ENCODE data around the gene RNF180.

The RNF180 gene, protein sequence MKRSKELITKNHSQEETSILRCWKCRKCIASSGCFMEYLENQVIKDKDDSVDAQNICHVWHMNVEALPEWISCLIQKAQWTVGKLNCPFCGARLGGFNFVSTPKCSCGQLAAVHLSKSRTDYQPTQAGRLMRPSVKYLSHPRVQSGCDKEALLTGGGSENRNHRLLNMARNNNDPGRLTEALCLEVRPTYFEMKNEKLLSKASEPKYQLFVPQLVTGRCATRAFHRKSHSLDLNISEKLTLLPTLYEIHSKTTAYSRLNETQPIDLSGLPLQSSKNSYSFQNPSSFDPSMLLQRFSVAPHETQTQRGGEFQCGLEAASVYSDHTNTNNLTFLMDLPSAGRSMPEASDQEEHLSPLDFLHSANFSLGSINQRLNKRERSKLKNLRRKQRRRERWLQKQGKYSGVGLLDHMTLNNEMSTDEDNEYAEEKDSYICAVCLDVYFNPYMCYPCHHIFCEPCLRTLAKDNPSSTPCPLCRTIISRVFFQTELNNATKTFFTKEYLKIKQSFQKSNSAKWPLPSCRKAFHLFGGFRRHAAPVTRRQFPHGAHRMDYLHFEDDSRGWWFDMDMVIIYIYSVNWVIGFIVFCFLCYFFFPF

DNA sequence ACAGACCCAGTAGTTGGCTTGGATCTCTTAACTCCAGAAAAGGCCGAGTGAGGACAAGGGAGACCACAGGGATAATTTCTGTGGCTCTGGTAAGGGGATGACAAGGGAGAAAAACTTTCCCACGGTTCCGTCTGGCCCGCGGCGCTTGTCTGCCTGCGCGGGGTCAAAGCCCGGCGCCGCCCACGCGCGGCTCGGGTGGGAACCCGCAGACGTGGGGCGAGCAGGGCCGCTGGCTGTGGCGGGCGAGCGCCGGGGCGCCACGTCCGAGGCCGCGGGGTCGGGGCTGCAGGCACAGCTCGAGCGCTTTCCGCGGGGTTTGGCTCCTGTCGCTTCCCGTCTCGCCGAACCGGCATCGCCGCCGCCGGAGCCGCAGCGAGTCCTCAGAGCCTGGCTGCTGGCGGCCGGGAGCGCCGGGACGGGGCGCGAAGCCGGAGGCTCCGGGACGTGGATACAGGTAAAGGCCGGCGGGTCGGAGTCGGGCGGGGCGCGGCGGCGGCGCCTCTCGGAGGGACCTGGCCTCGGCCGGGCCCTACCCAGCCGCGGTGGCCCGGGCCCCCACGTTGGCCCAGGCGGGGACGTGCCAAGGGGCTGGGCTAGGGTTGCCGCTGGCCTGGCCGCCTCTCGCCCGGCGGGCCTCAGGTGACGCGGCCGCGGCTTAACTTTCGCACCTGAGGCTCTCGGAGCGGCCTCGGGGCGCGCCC lies at the start of gene RNF180:
Gene RNF180, plus strand, starts transcription at position 344 of the 701 bp plus-strand sequence. CDS start 34,965 bp downstream, outside the sequence.
- DNase-seq (ENCODE audit: low read depth), result no peak

- no peak for DNase-seq (ENCODE audit: low read depth)
These were observed 40.1 kb upstream of the RNF180 start for GRCh38 chr5:64125521-64125920.

DNA sequence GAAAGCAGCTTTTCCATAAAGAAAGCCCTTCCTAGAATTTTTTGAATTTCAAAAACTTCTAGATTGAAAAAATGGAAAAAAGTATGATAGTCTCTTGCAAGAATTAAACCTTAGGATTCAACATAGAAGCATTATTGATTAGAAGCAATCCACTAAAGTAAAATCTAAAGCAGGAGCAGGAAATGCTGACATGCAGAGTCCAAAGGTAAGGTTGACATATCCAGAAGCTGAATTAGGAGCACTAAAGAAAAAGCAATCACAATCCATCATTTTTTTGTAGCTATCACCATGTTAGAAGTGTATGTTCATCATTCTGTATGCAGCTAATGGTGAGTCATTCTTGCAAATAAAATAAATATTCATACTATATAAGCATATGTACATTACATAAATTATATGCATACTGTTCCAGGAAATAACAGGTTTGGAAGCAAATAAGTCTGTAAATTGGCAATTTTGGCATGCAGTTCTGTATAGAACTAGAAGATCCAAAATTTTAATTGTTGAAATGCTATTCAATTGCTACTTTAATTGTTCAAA lies 39.4 kb upstream of the RNF180 start:
- DNase-seq (ENCODE audit: low read depth), result no peak

DNA sequence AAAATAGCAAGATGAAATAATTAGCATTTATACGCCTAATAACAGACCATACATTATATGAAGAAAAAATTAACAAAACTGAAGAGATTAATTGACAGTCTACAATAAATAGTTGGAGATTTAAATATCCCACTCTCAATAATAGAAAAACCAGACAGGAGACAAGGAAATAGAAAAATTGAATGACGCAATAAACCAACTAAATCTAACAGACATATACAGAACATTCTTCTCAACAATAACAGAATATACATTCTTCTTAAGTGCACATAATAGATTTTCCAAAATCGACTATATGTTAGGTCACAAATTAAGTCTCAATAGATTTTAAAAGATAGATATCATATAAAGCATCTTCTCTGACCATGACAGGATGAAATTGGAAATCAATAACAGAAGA lies 25.6 kb upstream of the RNF180 start:
- no peak for DNase-seq (ENCODE audit: low read depth)

DNA sequence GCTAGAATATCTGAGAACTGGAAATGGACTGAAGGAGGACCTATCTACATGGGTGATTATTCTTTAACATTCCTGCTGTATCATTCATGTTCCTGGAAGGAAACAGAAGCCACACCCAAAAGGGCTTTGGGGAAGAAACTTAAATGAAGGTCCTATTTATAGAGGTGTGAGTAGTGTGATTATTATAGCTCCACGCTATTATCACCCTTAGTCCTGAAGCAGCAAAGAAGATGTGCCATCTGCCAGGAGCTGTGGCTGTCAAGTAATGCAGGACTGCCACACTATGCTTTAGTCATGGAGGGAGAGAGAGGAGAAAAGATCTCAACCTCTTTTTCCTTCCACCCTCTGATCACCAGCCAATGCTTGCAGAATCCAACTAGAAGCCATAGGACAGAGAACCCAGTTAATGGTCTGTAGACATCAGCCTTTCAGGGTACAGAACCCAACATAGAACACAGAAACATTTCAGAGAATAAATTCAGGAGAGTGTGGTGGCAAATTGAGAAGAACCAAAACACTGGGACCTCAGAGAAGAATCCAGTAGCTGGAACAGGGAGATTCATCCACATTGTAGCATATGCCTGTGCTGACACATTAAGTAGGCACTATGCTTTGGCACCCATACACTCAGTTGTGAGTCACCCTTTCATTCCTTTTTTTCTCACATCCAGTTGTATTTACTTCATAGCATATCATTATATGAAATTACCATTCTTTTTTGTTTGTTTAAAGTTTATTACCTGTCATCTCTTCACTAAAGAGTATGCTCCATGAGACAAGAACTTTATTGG lies 21.0 kb upstream of the RNF180 start:
- DNase-seq (ENCODE audit: low read depth), result no peak

DNA sequence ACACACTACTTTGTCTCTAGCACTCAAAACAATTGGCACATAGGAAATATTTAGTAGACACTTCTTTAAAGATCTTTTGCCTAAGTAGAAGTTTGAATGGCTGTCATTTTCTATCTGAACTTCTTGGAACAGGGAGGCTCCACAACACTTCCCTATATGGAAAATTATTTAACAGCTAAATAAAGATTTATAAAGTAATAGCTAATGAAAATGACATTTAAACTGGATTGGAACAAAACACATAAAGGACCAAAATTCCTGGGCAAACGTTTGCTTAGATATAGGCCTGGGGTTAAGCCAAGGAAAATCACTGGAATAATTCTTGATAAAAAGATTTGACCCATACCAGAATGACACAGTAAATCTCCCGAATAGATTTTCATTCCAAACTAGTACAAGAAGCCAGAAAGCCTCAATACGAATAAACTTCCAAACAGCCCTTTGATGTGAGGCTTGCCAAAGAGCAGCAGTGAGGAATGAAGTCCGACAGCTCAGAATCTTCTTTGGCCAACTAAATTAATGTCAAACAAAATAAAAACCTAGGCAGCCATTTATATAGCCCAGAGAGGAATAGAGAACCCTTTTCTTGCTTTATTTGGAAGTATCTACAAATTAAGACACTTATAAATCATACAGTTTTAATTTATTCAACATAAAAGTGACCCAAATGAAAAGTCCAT lies 20.3 kb upstream of the RNF180 start:
- DNase-seq (ENCODE audit: low read depth), result no peak

- no peak for DNase-seq (ENCODE audit: low read depth)
These were observed 18.3 kb upstream of the RNF180 start for GRCh38 chr5:64147379-64147778.

- DNase-seq (ENCODE audit: low read depth), result no peak
These were observed 17.7 kb upstream of the RNF180 start for GRCh38 chr5:64147849-64148441.

DNA sequence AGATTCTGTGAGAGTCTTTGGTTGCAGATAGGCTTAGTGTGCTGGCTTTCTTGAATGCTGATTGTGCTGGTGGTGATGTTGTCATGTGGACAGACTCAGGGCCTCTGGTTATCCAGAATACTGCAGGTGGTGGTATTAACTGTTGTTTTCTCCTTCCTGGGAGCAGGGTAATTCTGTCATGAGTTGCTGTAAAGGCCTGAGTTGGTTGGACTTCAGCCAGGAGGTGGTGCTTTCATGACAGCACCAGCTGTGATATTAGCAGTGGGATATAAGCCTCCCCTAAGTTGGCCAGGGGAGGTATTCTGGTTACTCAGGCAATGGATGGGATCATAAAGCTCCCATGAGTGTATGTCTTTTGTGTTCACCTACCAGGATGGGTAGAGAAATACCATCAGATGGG lies 16.4 kb upstream of the RNF180 start:
- DNase-seq (ENCODE audit: low read depth), result no peak

GRCh38 chr5:64149857-64150521 lies 15.7 kb upstream of the RNF180 start:
- DNase-seq (ENCODE audit: low read depth), result no peak

DNA sequence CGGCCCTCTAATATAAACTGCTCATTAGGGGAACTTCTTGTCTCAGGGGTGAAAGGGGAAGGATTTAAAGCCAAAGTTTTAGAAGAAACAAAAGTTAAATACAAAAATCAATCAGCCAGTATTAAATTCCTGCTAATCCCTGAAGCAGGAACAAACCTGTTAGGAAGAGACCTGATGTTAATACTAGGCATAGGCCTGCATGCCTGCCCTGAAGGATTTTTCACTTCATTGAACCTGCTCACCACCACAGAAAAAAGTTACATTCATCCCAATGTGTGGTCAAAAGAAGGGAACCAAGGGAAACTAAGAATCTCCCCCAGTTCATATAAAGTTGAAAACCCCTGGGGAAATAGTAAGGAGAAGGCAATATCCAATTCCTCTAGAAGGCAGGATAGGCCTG lies 9.4 kb upstream of the RNF180 start:
- no peak for DNase-seq (ENCODE audit: low read depth)

- no peak for DNase-seq (ENCODE audit: low read depth)
These were observed 6.8 kb upstream of the RNF180 start for GRCh38 chr5:64158827-64159226.

GRCh38 chr5:64160201-64160600 lies 5.4 kb upstream of the RNF180 start:
- no peak for DNase-seq (ENCODE audit: low read depth)

DNA sequence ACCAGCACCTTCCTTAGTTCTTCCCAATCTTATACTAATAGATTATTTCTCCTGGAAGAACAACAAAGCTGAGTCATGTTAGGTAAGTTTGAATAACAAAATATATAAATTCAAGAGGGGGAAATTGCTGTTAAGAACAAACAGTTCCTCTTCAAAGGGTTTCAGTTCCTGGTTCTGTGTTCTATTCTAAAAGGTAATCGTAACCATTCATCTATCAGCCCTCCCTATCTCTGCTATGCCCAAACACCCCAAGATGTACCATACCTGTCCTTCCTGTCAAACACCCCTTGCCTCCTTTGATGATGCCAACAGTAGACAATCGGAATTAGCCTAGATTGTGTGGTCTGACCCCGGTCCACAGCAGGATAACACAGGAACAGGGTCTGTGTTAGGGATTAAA lies 4.2 kb upstream of the RNF180 start:
- DNase-seq (ENCODE audit: low read depth), result no peak

GRCh38 chr5:64163135-64163534 lies 2.5 kb upstream of the RNF180 start:
- no peak for DNase-seq (ENCODE audit: low read depth)

DNA sequence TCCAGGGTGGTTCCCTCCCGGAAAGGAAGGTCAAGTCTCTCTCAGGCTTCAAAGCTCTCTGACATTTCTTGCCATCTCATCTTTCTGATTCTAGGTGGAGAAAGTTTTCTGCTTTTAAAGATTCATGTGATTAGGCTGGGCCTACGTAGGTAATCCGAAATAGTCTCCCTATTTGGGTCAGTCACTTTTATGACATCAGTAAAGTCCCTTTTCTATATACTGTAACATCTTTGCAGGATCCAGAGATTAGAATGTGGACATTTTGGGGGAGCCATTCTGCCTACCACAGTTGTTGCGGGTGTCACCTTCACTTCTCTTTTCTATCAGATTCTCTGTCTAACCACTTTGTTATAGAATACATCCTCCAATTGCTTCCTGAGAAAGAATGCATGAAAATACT lies 1.9 kb upstream of the RNF180 start:
- no peak for DNase-seq (ENCODE audit: low read depth)

- DNase-seq (ENCODE audit: low read depth), result no peak
These were observed 1.5 kb upstream of the RNF180 start for GRCh38 chr5:64164166-64164565.

GRCh38 chr5:64165160-64165499 lies 513 bp upstream of the RNF180 start:
- DNase-seq (ENCODE audit: low read depth), result no peak

- no peak for DNase-seq (ENCODE audit: low read depth)
These were observed 737 bp downstream of the RNF180 start for GRCh38 chr5:64166201-64166959.

DNA sequence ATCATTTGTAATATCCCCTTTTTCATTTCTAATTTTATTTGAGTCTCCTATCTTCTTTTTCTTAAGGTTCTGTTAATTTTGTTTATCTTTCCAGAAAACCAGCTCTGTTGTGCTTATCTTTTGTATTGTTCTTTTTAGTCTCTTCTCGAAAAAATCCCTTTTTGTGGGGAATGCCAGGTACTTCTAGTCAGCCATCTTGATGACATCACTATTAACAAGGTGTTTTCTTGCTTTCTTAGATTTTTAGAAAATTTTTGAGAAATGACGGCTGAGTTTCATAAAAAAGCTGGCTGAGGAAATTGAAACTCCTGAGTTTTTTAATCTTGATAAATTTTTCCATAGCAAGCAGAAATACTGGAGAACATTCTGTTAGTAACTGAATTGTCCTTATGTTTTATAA lies 10.7 kb downstream of the RNF180 start:
- no peak for DNase-seq (ENCODE audit: low read depth)
